GM18907 (cell line): ENCODE measurements around the gene DGKK.
"Not testable (repeated sequence)": the region's sequence is repeated elsewhere in the genome, so short reads cannot be mapped to it uniquely, and the experiment has no call there.

Experiments used
- ATAC-seq: cut with Tn5 transposase; IDR thresholded peaks from one replicate; pipeline ENCODE4 v1.9.1; 2021; ENCODE audit warnings: mild to moderate bottlenecking, moderate library complexity; ENCODE audit not compliant: unreplicated experiment

The DGKK gene

DNA sequence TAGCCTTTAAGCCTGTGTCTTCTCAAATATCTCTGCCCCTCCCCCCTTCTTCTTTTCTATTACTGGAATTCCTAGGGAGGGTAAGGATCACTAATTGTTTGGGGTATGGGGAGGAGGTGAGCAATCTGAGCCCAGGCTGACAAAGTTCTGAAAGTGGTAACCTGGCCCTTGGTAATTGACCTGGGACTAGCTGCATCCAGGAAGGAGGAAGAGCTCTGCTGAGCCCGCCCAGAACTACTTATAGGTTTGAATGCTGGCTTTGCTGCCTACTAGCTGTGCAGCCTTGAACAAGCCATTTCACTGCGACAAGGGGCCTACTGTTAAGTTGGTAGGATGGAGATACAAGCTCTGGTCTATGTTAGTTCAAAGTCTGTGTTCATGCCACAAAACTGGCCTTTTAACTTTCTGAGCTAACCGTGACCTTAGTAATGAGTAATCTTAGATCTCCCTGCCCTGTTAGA, 37.8 kb downstream of the DGKK start:
- no peak for ATAC-seq

DNA sequence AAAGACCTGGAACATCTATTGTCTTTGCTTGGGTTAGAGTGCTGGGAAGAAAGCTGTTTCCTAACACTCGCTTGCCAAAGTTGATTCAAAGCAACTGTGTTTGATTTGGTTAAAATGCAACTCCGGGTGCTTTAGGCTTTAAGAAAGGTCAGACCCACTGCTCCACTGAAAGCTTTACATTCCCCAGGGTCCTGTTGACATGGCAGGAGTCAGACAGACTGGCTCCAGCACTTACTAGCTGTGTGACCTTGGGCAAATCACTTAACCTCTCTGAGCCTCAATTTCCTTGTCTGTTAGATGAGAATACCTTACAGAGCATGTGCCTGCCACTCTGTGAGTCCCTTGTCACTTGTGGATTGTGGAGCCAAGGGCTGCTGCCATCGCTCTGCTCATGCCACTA, 39.0 kb downstream of the DGKK start:
- no peak for ATAC-seq

DNA sequence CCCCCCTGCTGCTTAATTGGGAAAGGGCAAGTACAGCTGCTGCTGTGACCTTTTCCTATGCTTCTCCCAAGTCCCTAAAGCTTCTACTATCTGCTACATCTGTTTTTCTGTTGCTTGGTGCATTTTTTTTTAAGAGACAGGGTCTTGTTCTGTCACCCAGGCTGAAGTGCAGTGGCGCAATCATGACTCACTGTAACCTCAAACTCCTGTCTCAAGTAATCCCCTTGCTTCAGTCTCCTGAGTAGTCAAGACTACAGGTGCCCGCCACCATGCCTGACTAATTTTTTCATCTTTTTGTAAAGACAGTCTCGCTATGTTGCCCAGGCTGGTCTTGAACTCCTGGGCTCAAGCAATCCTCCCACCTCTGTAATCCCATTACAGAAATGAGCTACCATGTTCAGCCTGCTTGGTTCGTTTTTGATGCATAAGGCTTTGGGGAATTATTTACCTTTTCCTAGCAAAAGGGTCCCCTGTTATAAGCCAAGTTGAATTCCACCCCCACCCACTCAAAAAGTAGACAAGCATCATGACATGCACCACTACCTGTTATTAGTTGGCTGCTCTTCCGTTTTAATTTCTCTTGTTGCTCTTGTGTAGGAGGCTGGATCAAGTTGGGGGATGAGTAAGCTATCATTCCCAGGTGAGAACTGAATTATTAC, 39.6 kb downstream of the DGKK start:
- ATAC-seq, result no peak

DNA sequence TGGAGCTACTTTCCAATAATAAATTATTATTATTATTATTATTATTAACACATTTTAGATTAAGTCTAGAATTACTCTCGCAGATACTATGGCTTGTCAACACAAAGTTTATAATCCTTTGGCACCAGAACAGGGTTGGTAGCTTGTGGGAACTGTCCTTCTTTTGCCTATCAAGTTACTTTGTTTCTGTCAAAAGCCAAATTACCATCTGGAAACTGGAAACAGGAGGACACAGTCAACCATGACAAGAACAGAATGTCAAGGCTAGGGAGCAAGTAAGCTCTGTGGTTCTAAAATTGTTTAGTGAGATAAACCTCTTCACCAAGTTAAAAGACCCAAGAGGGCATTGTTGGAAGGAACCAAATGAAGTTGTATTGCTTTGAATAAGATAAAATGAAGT, 42.5 kb downstream of the DGKK start:
- no peak for ATAC-seq

DNA sequence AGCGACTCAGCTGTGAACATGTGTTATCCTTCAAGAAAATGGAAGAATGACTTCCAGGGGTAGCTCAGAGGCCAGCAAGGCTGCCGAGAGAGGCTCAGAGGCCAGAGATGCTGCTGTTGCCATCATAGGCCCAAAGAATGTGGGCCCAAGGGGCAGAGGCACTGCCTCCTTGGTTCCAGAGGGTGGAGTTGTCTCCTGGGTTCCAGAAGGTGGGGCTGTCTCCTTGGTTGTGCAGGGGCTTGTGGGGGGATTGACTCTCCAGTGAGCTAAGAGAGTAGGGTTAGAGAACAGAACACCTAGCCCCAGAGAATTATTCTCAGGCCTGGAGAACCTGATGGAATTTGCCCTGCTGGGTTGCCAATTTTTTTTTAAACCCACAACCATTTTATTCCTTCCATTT, 62.6 kb downstream of the DGKK start:
- no peak for ATAC-seq

DNA sequence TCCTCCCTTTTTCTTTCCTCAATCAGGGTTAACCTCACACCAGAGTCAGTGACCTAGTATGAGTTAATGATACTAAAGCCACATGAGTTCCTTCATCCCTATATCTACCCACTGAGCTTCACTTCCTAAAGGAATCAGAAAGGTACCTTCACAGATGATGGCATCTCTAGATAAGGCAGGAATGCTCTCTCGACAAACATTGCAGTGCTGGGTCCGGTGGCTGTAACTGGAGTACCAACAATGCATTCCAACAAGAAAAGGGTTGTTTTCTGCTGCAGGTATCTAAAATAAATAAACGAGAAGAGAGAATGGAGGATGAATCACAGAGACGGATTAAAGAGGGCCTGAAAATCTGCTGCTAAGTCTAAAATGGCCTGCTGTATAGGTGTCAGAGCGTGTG, 66.7 kb downstream of the DGKK start:
- no peak for ATAC-seq

DNA sequence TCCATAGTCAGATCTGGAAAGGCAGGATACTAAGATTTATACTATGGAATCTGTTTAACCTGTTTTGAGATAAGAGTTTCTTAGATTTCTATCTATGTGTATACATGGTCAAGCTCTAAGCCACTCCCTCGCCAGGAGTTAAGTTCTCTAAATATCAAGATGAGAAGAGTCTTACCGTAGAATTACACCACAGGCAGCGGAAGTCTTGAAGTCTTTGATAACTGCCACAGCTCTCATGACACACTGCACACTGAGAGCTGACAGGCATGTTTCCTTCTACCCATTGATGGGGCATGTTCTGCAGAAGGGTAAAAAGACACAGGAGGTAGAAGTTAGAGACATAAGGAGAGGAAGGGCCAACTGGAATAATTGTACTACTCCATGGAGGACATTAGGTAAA, 67.7 kb downstream of the DGKK start:
- no peak for ATAC-seq

DNA sequence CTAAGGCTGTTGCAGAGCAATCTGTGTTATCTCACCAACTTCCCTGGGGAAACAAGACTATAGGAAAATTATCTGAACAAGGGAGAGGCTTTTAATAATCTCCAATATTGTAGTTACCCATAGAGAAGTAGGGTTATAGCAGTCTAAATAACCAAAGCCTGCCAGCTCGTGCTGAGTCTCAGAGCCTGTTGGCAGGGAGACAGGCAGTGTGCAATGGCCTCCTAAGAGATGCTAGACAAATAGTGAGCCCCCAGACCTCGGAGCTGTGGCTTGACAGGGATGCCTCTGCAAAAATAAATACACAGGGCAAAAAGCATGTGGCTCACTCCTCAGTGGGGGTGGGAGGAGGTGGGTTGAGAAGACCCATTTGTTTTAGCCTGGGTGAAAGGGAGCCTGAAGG, 76.7 kb downstream of the DGKK start:
- ATAC-seq, result no peak

DNA sequence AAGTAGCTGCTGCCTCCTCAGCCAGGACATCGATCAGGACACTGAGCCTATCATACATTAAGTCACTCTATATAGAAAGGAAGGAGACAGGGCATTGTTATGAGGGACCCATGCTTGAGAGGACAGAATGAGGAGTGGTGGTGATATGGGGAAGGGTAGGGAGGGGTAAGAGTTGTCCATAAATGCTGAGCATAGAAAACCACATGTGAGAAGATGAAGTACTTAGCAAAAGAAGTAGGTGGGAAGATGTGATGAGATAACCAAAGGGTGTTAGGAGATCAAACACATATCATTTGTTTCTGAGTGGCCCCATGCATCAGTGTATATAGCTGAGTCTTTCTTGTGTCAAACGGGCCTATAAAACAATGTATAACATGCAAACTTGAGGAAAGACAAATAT, 84.1 kb downstream of the DGKK start:
- ATAC-seq, result no peak

DNA sequence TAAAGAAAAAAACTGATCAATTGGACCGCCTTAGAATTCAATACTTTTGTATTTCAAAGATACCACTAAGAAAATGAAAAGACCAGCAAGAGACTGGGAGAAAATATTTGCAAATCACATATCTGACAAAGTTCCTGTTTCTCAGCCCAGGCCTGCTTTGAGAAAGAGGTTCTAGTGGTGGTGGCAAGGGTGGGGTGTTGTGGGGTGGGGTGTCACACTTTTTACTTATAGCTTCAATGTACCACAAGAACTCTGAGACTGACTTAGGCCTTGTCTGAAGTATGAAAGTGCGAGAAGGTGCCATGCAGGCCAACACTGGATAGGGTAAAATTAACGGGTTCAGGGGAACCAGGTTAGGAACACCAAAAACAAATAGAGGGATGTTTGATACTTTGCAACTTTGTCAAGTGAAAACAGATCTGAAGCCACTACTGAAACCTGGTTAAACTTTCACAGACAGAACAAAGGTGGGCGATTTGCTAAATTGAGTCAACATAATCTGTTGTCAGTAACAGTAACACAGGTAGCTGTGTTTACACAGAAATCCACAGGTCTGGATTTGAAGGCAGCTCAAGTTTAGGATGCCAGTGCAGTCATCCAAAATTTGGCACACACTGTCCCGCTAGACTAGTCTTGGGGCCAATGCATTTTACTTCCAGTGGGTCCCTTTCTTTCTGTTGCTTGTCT, 88.8 kb downstream of the DGKK start:
- ATAC-seq, result no peak

DNA sequence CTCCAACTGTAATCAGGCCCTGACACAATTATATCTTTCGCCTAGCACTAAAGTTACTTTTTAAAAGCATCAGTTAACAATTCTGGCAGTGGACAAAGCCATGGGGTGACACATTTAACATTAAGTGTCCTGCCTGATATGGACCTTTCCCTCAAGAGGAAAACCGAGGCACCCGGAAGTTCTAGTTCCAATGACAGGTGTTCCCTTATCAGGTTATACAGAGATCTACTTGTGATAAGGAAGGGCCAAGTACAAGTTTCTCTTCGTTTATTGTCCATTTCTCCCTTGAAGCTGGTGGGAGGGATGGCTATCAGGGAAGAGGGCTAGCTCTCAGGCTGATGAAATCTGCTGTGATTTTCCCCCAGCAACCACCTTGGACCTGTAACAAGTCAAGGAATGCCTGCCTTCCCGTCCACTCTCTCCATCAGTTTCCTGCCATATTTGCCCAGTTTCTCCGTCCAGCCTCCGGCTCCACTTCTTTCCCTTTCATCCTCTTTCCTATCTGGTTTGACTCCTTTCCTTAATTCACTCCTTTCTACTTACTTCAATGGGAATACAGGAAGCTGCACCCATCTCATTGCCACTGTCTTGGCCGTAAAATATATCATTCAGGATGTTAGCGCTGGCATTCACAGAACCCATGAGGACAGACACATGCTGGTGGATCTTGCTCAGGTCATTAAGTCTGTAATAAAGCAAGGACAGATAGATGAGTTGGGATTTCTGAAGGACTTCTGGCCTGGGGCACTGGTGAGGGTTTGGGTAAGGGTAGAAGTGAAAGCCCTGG, 95.0 kb downstream of the DGKK start:
- no peak for ATAC-seq

DNA sequence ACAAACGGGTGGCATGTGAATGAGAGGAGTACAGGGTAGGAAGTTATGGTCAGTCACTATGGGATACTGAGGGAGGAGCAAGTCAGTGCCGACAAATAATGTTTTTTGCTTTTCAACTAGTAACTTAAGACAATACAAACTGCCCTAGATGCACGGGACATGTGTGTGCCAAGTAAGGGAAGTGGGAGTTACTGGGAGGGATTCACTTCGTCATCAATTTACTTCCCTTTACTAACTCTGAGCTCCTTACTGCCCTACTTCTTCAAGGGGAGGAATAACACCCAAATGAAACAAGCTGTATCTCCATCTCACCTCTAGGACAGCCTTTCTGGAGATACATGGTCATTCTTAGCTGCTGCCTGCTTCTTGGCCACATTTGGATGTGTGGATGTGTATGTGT, 97.7 kb downstream of the DGKK start:
- no peak for ATAC-seq

DNA sequence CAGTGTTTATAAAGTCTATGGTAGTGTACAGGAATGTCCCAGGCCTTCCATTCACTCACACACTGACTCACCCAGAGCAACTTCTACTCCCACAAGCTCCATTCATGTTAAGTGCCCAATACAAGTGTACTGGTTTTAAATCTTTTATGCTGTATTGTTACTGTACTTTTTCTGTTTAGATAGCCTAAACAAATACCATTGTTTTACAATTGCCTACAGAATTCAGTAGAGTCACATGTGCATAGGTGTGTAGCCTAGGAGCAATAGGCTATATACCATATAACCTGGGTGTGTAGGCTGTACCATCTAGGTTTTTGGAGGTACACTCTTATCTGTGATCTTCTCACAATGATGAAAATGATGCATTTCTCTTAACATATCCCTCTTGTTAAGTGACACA, 126.7 kb downstream of the DGKK start:
- ATAC-seq, result no peak

DNA sequence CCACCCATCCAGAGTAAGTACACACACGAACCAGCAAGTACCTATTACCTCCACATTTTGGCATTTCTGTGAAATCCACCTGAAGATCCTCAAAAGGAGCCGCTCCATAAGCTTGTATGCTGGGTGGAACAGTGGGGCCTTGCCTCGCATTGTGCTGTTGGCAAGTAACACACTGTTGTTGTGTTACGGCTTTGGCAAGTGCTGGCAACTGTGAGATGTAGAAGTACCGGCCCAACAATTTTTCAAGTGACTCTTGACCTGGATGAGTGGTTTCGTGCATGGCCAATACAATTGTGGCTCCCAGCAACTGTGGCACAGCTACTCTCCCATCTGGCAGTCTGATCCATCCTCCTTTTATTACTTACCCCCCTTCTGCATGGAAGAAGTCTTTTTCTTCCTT, 137.3 kb downstream of the DGKK start:
- ATAC-seq, result no peak

DNA sequence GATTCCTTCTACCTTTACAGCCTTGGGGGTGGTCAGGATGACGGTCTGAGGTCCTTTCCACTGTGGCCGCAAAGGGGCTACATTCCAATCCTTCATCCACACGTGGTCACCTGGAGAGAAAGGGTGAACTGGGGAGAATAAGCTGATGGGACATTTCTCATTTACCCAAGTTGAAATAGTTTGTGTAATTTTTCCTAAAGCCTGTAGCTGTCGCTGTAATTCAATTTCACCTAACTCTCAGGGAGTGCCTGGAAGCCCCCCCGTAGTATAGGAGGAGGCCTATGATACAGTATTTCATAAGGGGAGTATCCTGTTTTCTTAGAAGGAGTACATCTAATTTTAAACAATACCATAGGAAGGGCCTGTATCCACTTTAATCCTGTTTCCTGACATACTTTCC, 138.0 kb downstream of the DGKK start:
- not testable (repeated sequence) for ATAC-seq

DNA sequence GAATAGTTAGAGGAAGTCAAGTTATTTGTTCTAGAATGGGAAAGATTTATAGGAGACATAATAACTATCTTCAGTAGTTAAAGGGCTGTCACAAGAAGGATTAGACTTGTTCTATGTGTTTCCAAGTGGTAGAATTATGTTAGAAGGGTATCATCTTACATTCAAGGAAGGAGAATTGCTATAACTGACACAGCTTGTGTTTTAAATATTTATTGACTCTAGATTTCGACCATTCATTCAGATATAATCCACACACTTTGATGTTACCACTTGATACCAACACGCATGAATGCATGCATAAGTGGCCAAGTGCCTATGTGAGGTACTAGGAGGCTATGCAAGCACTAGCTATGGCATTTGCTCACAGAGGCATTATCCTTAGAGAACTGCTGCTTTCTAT, 143.4 kb downstream of the DGKK start:
- no peak for ATAC-seq
